Neuron (in vitro differentiated cells): Measurements from ENCODE around the gene PRKCE.

ENCODE experiments used
- H2AFZ ChIP-seq: one replicate; pipeline ENCODE4 v1.6.1; 2013; ENCODE audit warnings: low read depth, mild to moderate bottlenecking, inconsistent platforms, low read length, moderate library complexity
- H3K27me3 ChIP-seq: one replicate; pipeline ENCODE4 v1.6.1; 2013; ENCODE audit warnings: low read length; ENCODE audit not compliant: insufficient read depth
- H3K36me3 ChIP-seq: one replicate; pipeline ENCODE4 v1.6.1; 2013; ENCODE audit warnings: low read length; ENCODE audit not compliant: insufficient read depth
- H3K4me1 ChIP-seq: one replicate; pipeline ENCODE4 v1.6.1; 2013; ENCODE audit warnings: low read length; ENCODE audit not compliant: insufficient read depth
- H3K4me3 ChIP-seq: 2 replicates; pipeline ENCODE4 v1.5.1; 2013; ENCODE audit warnings: mild to moderate bottlenecking, low read length, moderate library complexity
- H3K9me3 ChIP-seq: one replicate; pipeline ENCODE4 v1.6.1; 2013; ENCODE audit warnings: low read length

The PRKCE gene

DNA sequence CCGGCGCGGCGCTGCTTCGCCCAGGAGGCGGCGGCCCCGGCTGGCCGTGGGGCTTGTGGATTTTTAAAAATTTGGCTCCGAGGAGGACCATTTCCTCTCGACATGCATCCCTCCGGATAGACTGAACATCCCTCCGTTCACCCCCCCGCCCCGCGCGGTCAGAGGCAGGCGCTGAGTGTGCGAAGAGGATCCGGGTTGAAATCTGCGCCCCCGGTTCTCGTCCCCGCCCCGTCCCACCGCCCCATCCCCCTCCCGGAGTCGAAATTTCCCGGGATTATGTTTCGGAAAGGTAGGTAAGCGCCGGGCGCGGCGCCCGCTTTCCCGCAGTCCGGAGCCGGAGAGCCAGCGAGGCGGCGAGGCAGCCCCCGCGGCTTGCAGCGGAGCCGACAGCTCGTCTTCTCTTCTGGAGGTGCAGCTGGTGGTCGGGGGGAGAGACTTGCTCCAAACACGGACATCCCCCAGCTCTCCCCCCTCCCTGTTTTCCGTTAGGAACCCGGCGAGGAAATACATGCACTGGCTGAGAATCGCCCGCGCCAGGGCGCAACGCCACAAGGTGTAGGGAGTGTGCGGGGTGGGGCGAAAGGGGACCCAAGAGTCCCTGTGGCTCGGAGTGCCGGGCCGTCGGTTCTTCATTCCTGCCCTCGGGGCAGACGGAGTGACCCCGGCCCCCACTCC, at the start of gene PRKCE:
TSS of gene PRKCE (plus strand) at position 261 of the 675 bp plus-strand sequence.
- Histone ChIP-seq H3K9me3 (no peaks in the 10 kb centered on the region), H3K27me3 (no peaks in the 10 kb centered on the region), H3K4me3 (peak within 1 kb of the TSS; percentile 82), H3K36me3 (no peaks in the 10 kb centered on the region), H2AFZ (peak within 1 kb of the TSS; percentile 91), H3K4me1 (peaks cover 42% of the 10 kb centered on the region)

DNA sequence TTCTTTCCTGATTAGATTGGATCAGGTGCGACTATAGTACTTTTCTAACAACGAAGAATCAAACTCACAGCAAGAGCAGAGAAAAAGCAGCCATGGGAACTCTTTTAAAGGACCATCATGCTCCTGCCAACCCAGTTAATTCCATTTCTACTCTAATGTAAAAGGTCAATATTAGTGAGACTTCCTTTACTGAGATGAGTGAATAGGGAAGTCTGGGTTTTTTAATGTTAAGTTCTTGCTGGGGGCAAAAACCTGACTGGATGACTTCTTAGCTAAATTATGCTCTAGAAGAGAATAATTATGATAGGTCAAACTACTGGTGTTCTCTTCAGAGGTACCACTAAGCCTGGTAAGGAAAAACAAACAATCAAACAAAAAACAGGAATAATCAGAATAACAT, 48.9 kb upstream of the PRKCE start:
- no peaks in the 10 kb centered on the region for H3K9me3 ChIP-seq
- H3K36me3 ChIP-seq = peaks cover 61% of the 10 kb centered on the region
- no peaks in the 10 kb centered on the region for H3K27me3 ChIP-seq
- no peak overlapping the region for H2AFZ ChIP-seq
- H3K4me1 ChIP-seq = no peaks in the 10 kb centered on the region
- no peak overlapping the region for H3K4me3 ChIP-seq

DNA sequence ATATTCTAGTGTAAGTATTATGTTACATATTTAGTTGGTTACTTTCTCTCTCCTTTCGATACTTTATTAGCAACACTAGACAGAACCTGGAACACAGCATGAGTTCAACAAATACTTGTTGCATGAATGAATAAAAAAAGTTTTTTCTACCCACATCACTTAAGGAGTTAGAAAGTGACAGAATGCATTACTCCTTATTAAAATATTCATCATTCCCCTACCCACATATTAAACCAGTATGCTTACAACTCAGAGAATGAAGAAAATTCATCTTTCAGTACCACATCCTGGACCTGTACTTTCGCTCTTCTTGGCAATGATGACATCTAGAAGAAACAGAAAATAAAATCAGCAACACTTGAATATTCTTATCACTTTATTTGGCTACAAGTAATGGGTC, 46.4 kb upstream of the PRKCE start:
- Histone ChIP-seq H3K36me3 (peaks cover 39% of the 10 kb centered on the region), H3K9me3 (no peaks in the 10 kb centered on the region), H2AFZ (no peak overlapping the region), H3K4me1 (peaks cover 4% of the 10 kb centered on the region), H3K27me3 (no peaks in the 10 kb centered on the region), H3K4me3 (no peak overlapping the region)

DNA sequence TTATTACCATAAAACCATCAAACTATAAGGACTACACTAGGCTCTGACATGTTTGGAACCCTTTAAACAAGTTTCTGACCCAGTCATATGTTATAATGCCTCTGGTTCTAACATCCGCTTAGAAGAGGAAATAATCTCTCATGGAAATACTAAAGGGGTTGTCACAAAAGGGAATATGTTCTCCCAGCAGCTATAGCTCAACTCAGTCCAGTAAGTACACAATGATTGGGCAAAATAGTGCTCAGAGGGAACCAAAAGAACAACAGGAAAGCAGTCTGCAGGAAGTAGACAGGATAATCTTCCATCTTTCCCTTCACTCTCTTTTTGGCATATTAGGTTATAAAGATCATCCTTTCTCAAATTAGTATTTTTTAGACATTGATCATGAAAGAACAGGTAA, 44.7 kb upstream of the PRKCE start:
- H3K4me1 ChIP-seq = peaks cover 11% of the 10 kb centered on the region
- H3K27me3 ChIP-seq = no peaks in the 10 kb centered on the region
- peaks cover 23% of the 10 kb centered on the region for H3K36me3 ChIP-seq
- H3K9me3 ChIP-seq = no peaks in the 10 kb centered on the region
- no peak overlapping the region for H2AFZ ChIP-seq
- no peak overlapping the region for H3K4me3 ChIP-seq

DNA sequence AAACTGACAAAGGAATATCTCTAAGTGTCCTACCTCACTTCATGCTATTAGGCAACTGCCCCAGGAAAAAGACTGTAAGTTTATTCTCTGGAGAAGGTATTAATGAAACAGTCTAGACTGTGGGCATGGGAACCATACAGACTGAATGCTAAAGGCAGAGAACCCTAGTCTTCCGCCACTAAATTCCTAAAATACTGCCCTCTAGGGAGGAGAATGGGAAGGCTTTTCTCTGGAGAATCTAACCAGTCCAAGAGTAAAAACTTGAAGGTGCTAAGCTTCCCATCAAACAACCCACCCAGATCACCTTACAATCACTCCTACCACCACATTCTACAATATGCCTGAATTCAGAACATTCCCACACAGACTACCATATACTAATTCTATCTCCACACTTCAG, 43.8 kb upstream of the PRKCE start:
- peaks cover 19% of the 10 kb centered on the region for H3K36me3 ChIP-seq
- H3K4me3 ChIP-seq = no peak overlapping the region
- H3K27me3 ChIP-seq = no peaks in the 10 kb centered on the region
- peaks cover 14% of the 10 kb centered on the region for H3K4me1 ChIP-seq
- no peak overlapping the region for H2AFZ ChIP-seq
- H3K9me3 ChIP-seq = no peaks in the 10 kb centered on the region

DNA sequence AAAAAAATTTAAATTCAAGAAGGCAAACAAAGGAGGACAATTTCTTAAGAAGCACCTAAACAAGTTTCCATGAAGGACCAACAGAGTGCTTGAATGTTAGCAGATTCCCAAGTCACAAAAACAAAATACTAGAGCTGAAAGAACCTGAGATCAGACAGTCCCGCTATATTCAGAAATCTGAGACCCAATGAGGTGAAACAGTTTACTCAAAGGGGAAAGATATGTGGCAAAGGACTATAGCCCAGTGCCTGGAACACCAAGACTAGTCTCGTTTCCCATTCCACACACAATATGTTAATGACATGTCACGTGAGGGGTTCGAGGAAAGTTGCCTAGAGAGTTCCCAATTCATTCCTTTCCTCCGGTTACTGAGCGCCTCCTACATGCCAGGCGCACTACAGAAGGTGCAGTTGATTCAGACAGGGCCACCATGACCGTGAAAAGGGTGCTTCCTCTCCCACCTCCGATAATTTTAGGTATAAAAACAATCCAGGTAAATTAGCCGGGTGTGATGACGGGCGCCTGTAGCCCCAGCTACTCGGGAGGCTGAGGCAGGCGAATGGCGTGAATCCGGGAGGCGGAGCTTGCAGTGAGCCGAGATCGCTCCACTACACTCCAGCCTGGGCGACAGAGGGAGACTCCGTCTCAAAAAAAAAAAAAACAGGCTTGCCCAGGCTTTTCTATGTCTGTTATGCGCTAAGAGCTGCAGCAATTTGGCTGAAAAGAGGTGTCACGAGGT, 41.0 kb upstream of the PRKCE start:
- H3K27me3 ChIP-seq = no peaks in the 10 kb centered on the region
- H3K9me3 ChIP-seq = no peaks in the 10 kb centered on the region
- H3K4me1 ChIP-seq = peaks cover 14% of the 10 kb centered on the region
- no peaks in the 10 kb centered on the region for H3K36me3 ChIP-seq
- peak overlapping the region; percentile 88 for H3K4me3 ChIP-seq
- H2AFZ ChIP-seq = peak overlapping the region; percentile 98

DNA sequence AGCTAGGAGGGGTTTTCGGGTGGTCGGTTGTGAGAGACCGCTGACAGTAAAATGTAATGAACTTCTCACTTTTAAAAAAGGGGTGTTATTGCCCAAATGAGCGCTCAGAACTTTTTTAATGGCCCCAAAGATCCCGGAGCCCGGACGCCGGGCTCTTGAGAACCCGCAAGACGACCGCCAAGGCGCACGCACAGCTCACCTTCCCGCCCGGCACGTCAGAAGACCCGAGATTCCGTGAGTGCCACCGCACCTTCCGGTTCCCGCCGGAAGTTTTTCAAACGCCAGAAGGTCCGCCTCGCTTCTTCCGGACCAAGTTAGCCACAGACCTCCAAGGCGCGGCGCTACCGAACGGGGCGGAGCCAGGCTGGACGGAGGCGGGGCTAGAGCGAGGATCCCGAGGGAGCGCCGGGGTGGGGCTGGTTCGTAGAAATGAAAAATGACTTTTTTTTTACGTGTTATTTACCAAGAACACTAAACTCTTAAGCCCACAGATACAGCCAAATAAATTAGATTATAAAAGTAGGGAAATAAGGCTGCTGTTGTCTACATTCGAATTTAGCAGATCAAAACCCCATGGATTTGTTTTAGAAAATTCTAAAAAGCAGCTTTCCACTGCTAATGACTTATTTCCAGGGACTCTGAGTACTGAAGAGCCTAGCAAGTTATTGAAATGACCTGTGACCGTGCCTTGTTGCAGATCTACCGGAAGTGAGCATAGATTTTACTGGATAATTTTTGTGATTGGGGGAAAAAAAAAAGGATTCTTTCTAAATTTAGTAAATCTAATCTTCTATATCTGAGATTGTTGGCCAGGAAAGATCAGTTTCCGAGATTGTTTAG, 40.2 kb upstream of the PRKCE start, which contains the start of gene SRBD1:
TSS of gene SRBD1 (minus strand) at position 248 of the 840 bp plus-strand sequence. CDS start 5,826 bp downstream, outside the sequence.
- H3K36me3 ChIP-seq = no peaks in the 10 kb centered on the region
- no peaks in the 10 kb centered on the region for H3K27me3 ChIP-seq
- no peaks in the 10 kb centered on the region for H3K9me3 ChIP-seq
- peak within 1 kb of the TSS; percentile 88 for H3K4me3 ChIP-seq
- peaks cover 14% of the 10 kb centered on the region for H3K4me1 ChIP-seq
- peak within 1 kb of the TSS; percentile 98 for H2AFZ ChIP-seq

DNA sequence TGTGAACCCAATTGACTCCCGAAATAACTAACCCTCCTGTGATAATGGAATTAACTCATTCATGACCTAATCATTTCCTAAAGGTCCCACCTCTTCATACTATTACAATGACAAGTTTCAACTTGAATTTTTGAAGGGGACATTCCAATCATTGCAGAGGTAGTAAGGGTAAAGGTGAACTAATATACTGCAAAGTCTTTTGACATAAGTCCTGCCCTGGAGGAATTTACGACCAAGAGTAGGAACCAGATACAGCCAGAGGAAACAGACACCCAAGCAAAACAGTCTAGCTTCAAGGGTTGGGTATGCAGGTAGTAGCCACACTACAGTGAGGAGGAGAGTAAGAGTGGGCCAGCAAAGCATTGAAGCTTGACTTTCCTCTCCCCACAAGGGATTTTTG, 39.2 kb upstream of the PRKCE start:
- H3K36me3 ChIP-seq = no peaks in the 10 kb centered on the region
- H3K27me3 ChIP-seq = no peaks in the 10 kb centered on the region
- no peaks in the 10 kb centered on the region for H3K9me3 ChIP-seq
- no peak overlapping the region for H2AFZ ChIP-seq
- H3K4me3 ChIP-seq = no peak overlapping the region
- peaks cover 14% of the 10 kb centered on the region for H3K4me1 ChIP-seq

DNA sequence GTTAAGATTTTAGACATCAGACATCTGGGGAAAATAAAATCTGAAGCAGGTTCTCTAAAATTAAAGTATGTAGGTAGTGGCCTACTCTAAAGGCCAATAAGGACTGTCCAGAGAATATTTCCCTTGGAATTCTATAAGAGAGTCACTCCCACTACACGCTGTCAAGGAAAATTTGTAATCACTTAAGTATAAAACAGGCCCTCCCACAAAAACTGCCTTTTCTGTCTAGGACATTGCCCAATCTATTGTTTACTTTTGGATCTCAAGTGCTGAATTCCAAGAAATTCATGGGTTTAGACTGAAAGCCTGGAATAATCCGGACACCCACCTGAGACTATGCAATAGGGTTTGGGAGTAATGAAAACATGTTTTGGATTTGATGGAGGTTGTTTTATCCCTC, 38.7 kb upstream of the PRKCE start:
- no peaks in the 10 kb centered on the region for H3K27me3 ChIP-seq
- H3K4me1 ChIP-seq = peaks cover 14% of the 10 kb centered on the region
- no peak overlapping the region for H3K4me3 ChIP-seq
- H3K9me3 ChIP-seq = no peaks in the 10 kb centered on the region
- H3K36me3 ChIP-seq = no peaks in the 10 kb centered on the region
- H2AFZ ChIP-seq = no peak overlapping the region

DNA sequence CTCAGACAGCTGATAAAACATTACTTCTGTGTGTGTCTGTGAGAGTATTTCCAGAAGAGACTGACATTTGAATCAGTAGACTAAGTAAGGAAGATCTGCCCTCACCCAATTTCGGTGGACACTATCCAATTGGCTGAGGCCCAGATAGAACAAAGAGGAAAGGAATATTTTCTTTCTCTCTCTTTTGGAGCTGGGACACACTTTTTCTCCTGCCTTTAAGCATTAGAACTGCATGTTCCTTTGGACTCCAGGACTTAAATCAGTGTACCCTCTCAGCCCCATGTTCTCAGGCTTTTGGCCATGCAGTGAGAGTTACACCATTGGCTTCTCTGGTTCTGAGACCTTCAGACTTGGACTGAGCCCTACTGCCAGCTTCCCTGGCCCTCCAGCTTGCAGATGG, 37.1 kb upstream of the PRKCE start:
- no peaks in the 10 kb centered on the region for H3K27me3 ChIP-seq
- no peaks in the 10 kb centered on the region for H3K36me3 ChIP-seq
- no peaks in the 10 kb centered on the region for H3K9me3 ChIP-seq
- H2AFZ ChIP-seq = no peak overlapping the region
- H3K4me1 ChIP-seq = peaks cover 14% of the 10 kb centered on the region
- no peak overlapping the region for H3K4me3 ChIP-seq

DNA sequence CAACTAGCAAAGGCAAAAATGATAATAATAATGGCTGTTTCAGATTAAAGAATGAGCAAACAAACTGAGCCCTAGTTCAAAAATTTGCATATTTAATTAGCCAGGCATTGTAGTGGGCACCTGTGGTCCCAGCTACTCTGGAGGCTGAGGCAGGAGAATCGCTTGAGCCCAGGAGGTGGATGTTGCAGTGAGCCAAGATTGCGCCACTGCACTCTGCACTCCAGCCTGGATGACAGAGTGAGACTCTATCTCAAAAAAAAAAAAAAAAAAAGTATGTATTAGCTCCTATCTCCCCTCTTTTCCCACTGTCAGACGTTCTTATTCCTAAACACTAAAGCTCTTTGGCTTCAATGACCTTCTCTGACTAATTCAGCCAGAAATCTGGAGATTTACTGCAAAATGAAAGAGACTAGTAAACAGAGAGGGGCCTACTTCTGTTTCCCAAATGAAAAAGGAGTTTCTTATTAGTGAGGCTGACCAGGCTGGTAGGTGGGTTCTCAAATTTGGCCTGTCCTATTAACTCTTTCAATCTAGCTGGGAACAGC, 36.5 kb upstream of the PRKCE start:
- Histone ChIP-seq H3K36me3 (no peaks in the 10 kb centered on the region), H3K27me3 (no peaks in the 10 kb centered on the region), H3K9me3 (no peaks in the 10 kb centered on the region), H2AFZ (no peak overlapping the region), H3K4me3 (no peak overlapping the region), H3K4me1 (peaks cover 11% of the 10 kb centered on the region)

DNA sequence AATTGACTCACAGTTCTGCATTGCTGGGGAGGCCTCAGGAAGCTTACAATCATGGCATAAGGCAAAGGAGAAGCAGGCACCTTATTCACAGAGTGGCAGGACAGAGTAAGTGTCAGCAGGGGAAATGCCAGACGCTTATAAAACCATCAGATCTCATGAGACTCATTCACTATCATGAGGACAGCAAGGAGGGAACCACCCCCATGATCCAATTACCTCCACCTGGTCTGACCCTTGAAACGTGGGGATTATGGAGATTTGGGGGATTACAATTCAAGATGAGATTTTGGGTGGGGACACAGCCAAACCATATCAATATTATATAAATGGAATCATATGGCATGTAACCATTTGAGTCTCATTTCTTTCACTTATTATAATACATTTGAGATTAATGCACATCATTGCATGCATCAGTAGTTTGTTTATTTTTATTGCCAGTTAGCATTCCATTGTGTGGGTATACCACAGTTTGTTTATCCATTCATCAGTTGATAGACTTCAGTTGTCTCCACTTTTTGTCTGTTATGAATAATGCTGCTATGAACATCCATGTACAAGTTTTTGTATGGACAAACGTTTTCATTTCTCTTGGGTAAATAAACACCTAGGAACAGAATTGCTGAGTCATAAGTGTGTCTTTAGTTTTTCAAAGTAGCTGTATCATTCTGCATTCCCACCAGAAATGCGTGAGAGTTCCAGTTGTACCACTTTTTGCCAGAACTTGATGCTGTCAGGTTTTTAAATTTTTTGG, 34.6 kb upstream of the PRKCE start:
- no peaks in the 10 kb centered on the region for H3K36me3 ChIP-seq
- no peaks in the 10 kb centered on the region for H3K27me3 ChIP-seq
- H3K4me3 ChIP-seq = no peak overlapping the region
- H2AFZ ChIP-seq = no peak overlapping the region
- H3K9me3 ChIP-seq = no peaks in the 10 kb centered on the region
- H3K4me1 ChIP-seq = peaks cover 2% of the 10 kb centered on the region
